Mesendoderm (in vitro differentiated cells): Measurements from ENCODE around the gene SEC14L2.

ENCODE experiments used
- DNase-seq: peaks from one replicate; pipeline ENCODE4 v3.0.0; 2013
- H2AK5ac ChIP-seq: 2 replicates; pipeline ENCODE4 v1.6.1; 2013; ENCODE audit warnings: low read length, inconsistent platforms
- H2BK120ac ChIP-seq: 2 replicates; pipeline ENCODE4 v1.6.1; 2013; ENCODE audit warnings: low read depth, mild to moderate bottlenecking, low read length, moderate library complexity, mixed read lengths
- H2BK15ac ChIP-seq: replicated peaks from 2 replicates; pipeline ENCODE4 v1.6.1; 2013; ENCODE audit warnings: low read depth, mild to moderate bottlenecking, moderate library complexity
- H2BK5ac ChIP-seq: 2 replicates; pipeline ENCODE4 v1.6.1; 2013; ENCODE audit warnings: low read length, inconsistent platforms
- H3K18ac ChIP-seq: 2 replicates; pipeline ENCODE4 v1.6.1; 2013; ENCODE audit warnings: mild to moderate bottlenecking, low read length, mixed read lengths
- H3K23ac ChIP-seq: one replicate; pipeline ENCODE4 v1.6.1; 2013; ENCODE audit warnings: low read length
- H3K27ac ChIP-seq: 2 replicates; pipeline ENCODE4 v1.5.1; 2013; ENCODE audit warnings: low read depth, mild to moderate bottlenecking, inconsistent platforms, low read length, moderate library complexity
- H3K27me3 ChIP-seq: 2 replicates; pipeline ENCODE4 v1.6.1; 2013; ENCODE audit warnings: low read length, control low read depth, mild to moderate bottlenecking, inconsistent platforms; ENCODE audit not compliant: insufficient read depth, poor library complexity
- H3K36me3 ChIP-seq: 2 replicates; pipeline ENCODE4 v1.6.1; 2013; ENCODE audit warnings: low read length, inconsistent platforms; ENCODE audit not compliant: control insufficient read depth, insufficient read depth
- H3K4ac ChIP-seq: one replicate; pipeline ENCODE4 v1.6.1; 2013; ENCODE audit warnings: low read depth, mild to moderate bottlenecking, low read length, moderate library complexity
- H3K4me1 ChIP-seq: 2 replicates; pipeline ENCODE4 v1.6.1; 2013; ENCODE audit warnings: low read depth, low read length, inconsistent platforms; ENCODE audit not compliant: control insufficient read depth
- H3K4me2 ChIP-seq: 2 replicates; pipeline ENCODE4 v1.6.1; 2013; ENCODE audit warnings: low read length
- H3K4me3 ChIP-seq: 2 replicates; pipeline ENCODE4 v1.5.1; 2013; ENCODE audit warnings: mild to moderate bottlenecking, low read length
- H3K56ac ChIP-seq: one replicate; pipeline ENCODE4 v1.6.1; 2013; ENCODE audit warnings: low read length
- H3K79me1 ChIP-seq: 2 replicates; pipeline ENCODE4 v1.6.1; 2013; ENCODE audit warnings: low read length, inconsistent platforms
- H3K79me2 ChIP-seq: 2 replicates; pipeline ENCODE4 v1.6.1; 2013; ENCODE audit warnings: mild to moderate bottlenecking, low read length; ENCODE audit not compliant: control insufficient read depth, insufficient read depth
- H3K9ac ChIP-seq: 2 replicates; pipeline ENCODE4 v1.6.1; 2013; ENCODE audit warnings: low read length, inconsistent platforms
- H4K5ac ChIP-seq: one replicate; pipeline ENCODE4 v1.6.1; 2013; ENCODE audit warnings: low read length
- H4K8ac ChIP-seq: one replicate; pipeline ENCODE4 v1.6.1; 2013; ENCODE audit warnings: low read depth, mild to moderate bottlenecking, control low read depth, low read length, moderate library complexity
- WGBS: extraction: QIAGEN DNeasy Blood & Tissue Kit; methylation state at CpG from one replicate; pipeline ENCODE4 v1.1.7; 2013; ENCODE audit warnings: low lambda C conversion rate, missing lambda C conversion rate; ENCODE audit not compliant: insufficient coverage; ENCODE audit errors: extremely low coverage; 5-methylcytosine and 5-hydroxymethylcytosine counted together

Gene SEC14L2

DNA sequence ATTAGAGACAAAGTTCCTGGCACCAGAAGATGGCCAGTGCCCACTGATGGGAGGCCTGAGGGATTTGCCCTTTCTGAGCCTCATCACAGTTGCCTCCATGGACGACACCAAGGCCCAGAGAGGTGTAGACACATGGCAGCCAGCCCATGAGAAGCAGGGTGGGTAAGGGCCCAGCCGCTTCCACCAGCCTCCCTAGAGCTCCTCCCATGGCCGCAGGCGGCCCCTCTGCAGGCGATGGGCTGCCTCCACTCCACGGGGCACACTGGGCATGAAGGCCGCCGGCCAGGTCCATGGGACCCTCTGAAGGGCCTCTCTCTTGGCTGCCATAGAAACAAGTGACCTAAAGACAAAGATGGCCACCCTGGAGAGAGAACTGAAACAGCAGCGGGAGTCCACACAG is 25.5 kb upstream of the SEC14L2 start:
- Histone ChIP-seq H3K36me3 (no peaks in the 10 kb centered on the region), H2AK5ac (no peak overlapping the region), H3K4me3 (no peak overlapping the region), H3K4me2 (no peak overlapping the region), H3K9ac (no peak overlapping the region), H2BK15ac (no peak overlapping the region), H4K8ac (no peak overlapping the region), H3K4ac (no peak overlapping the region), H3K4me1 (no peaks in the 10 kb centered on the region), H3K79me1 (no peaks in the 10 kb centered on the region), H3K56ac (no peak overlapping the region), H3K27me3 (no peaks in the 10 kb centered on the region), H4K5ac (no peak overlapping the region), H3K23ac (no peak overlapping the region), H2BK5ac (no peak overlapping the region), H2BK120ac (no peak overlapping the region), H3K18ac (no peak overlapping the region), H3K79me2 (no peaks in the 10 kb centered on the region), H3K27ac (no peak overlapping the region)
- no peak for DNase-seq
- no CpG with 5 or more reads among the region's 9 CpGs for WGBS

- Histone ChIP-seq H3K27ac (no peak overlapping the region), H3K9ac (no peak overlapping the region), H4K5ac (no peak overlapping the region), H2BK5ac (no peak overlapping the region), H2BK120ac (no peak overlapping the region), H3K18ac (no peak overlapping the region), H2BK15ac (no peak overlapping the region), H2AK5ac (no peak overlapping the region), H3K79me1 (no peaks in the 10 kb centered on the region), H3K27me3 (no peaks in the 10 kb centered on the region), H3K56ac (no peak overlapping the region), H3K23ac (no peak overlapping the region), H3K4ac (no peak overlapping the region), H3K4me3 (no peak overlapping the region), H3K4me2 (no peak overlapping the region), H3K4me1 (no peaks in the 10 kb centered on the region), H3K36me3 (no peaks in the 10 kb centered on the region), H3K79me2 (no peaks in the 10 kb centered on the region), H4K8ac (no peak overlapping the region)
- WGBS, result no CpG with 5 or more reads among the region's 13 CpGs
- no peak for DNase-seq
These were observed 24.8 kb upstream of the SEC14L2 start for GRCh38 chr22:30371981-30372380.

- H3K36me3 ChIP-seq, result no peaks in the 10 kb centered on the region
- no peaks in the 10 kb centered on the region for H3K79me2 ChIP-seq
- H3K23ac ChIP-seq, result no peak overlapping the region
- H3K18ac ChIP-seq, result no peak overlapping the region
- DNase-seq, result no peak
- no peak overlapping the region for H4K5ac ChIP-seq
- no peak overlapping the region for H3K56ac ChIP-seq
- H2BK120ac ChIP-seq, result no peak overlapping the region
- H4K8ac ChIP-seq, result no peak overlapping the region
- no peak overlapping the region for H2AK5ac ChIP-seq
- H3K27ac ChIP-seq, result no peak overlapping the region
- H3K27me3 ChIP-seq, result no peaks in the 10 kb centered on the region
- H3K79me1 ChIP-seq, result no peaks in the 10 kb centered on the region
- H2BK5ac ChIP-seq, result no peak overlapping the region
- no peak overlapping the region for H3K4ac ChIP-seq
- H3K9ac ChIP-seq, result no peak overlapping the region
- no peak overlapping the region for H2BK15ac ChIP-seq
- WGBS, result no CpG with 5 or more reads among the region's 8 CpGs
- H3K4me3 ChIP-seq, result no peak overlapping the region
- no peak overlapping the region for H3K4me2 ChIP-seq
- no peaks in the 10 kb centered on the region for H3K4me1 ChIP-seq
These were observed 23.9 kb upstream of the SEC14L2 start for GRCh38 chr22:30372915-30373314.

- no CpG with 5 or more reads among the region's 33 CpGs for WGBS
- DNase-seq, result no peak
- H3K4me3 ChIP-seq, result no peak overlapping the region
- no peak overlapping the region for H3K9ac ChIP-seq
- no peak overlapping the region for H3K4me2 ChIP-seq
- no peaks in the 10 kb centered on the region for H3K79me2 ChIP-seq
- H4K5ac ChIP-seq, result no peak overlapping the region
- no peak overlapping the region for H3K23ac ChIP-seq
- H3K27me3 ChIP-seq, result no peaks in the 10 kb centered on the region
- no peaks in the 10 kb centered on the region for H3K36me3 ChIP-seq
- no peak overlapping the region for H3K56ac ChIP-seq
- no peak overlapping the region for H4K8ac ChIP-seq
- no peaks in the 10 kb centered on the region for H3K79me1 ChIP-seq
- H3K4me1 ChIP-seq, result no peaks in the 10 kb centered on the region
- H3K18ac ChIP-seq, result no peak overlapping the region
- no peak overlapping the region for H2BK120ac ChIP-seq
- H2BK5ac ChIP-seq, result no peak overlapping the region
- no peak overlapping the region for H3K4ac ChIP-seq
- H3K27ac ChIP-seq, result no peak overlapping the region
- H2AK5ac ChIP-seq, result no peak overlapping the region
- H2BK15ac ChIP-seq, result no peak overlapping the region
These were observed 23.2 kb upstream of the SEC14L2 start for GRCh38 chr22:30373331-30374325.

- DNase-seq, result no peak
- H2BK120ac ChIP-seq, result no peak overlapping the region
- H3K23ac ChIP-seq, result no peak overlapping the region
- no peaks in the 10 kb centered on the region for H3K79me1 ChIP-seq
- H2AK5ac ChIP-seq, result no peak overlapping the region
- no peak overlapping the region for H2BK15ac ChIP-seq
- no peak overlapping the region for H2BK5ac ChIP-seq
- no CpG with 5 or more reads among the region's 13 CpGs for WGBS
- H3K79me2 ChIP-seq, result no peaks in the 10 kb centered on the region
- H3K4me1 ChIP-seq, result no peaks in the 10 kb centered on the region
- H3K4me3 ChIP-seq, result no peak overlapping the region
- H3K9ac ChIP-seq, result no peak overlapping the region
- H3K4ac ChIP-seq, result no peak overlapping the region
- H3K36me3 ChIP-seq, result peaks cover 2% of the 10 kb centered on the region
- H3K27ac ChIP-seq, result no peak overlapping the region
- no peak overlapping the region for H4K8ac ChIP-seq
- no peak overlapping the region for H3K56ac ChIP-seq
- no peak overlapping the region for H3K4me2 ChIP-seq
- H3K18ac ChIP-seq, result no peak overlapping the region
- H4K5ac ChIP-seq, result no peak overlapping the region
- H3K27me3 ChIP-seq, result no peaks in the 10 kb centered on the region
These were observed 21.4 kb upstream of the SEC14L2 start for GRCh38 chr22:30375312-30375849.
